ENCODE results near the gene NRN1L.

DNA sequence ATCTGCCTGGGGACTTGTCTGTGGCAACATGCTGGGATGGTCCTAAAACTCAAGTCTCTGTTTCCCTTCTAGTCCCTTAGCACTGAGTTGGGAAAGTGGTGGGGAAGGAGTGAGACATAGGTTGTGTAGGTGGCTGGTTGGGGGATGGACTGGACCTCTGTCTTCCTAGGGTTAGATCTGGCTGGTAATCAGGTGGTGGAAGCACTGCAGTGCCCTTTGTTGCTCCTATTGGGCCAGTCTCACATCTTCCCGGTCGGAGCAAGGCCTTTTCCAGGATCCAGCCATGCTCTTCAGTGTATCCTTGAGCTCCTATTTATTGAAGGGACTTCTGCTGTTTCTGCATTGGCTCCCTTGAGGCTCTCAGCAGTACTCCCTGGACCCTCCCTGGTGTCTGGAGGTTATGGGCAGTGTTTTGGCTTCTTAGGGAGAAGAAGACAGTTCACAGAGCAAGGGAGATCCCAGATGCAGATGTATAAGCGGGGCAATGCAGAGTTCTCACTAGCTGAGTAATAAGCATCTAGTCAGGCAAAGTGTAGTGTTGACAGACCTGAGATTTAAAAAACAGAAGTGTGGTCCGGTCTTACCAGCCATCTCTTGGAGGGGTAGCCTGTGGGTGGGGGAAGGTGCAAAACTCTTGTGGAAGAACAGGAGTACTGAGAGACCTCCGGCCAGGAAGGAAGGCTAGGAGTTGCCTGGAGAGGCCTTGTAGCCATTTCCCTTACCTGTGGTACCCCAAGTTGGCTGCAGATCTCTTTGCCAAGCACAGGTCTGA, 39.2 kb upstream of the NRN1L start:
- TF ChIP-seq EZH2phosphoT487 (IDR thresholded peaks at IDR 0.05; ENCODE audit: borderline replicate concordance, low read length) (no peak), EZH2 (IDR thresholded peaks at IDR 0.05; ENCODE audit: low read length, unreplicated experiment) (no peak)
- TF ChIP-seq, protein P1, sequence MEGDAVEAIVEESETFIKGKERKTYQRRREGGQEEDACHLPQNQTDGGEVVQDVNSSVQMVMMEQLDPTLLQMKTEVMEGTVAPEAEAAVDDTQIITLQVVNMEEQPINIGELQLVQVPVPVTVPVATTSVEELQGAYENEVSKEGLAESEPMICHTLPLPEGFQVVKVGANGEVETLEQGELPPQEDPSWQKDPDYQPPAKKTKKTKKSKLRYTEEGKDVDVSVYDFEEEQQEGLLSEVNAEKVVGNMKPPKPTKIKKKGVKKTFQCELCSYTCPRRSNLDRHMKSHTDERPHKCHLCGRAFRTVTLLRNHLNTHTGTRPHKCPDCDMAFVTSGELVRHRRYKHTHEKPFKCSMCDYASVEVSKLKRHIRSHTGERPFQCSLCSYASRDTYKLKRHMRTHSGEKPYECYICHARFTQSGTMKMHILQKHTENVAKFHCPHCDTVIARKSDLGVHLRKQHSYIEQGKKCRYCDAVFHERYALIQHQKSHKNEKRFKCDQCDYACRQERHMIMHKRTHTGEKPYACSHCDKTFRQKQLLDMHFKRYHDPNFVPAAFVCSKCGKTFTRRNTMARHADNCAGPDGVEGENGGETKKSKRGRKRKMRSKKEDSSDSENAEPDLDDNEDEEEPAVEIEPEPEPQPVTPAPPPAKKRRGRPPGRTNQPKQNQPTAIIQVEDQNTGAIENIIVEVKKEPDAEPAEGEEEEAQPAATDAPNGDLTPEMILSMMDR (conservative IDR thresholded peaks at IDR 0.05; ENCODE audit: low read depth, low read length), result no peak
